ENCODE results near the gene GALNT6.

DNA sequence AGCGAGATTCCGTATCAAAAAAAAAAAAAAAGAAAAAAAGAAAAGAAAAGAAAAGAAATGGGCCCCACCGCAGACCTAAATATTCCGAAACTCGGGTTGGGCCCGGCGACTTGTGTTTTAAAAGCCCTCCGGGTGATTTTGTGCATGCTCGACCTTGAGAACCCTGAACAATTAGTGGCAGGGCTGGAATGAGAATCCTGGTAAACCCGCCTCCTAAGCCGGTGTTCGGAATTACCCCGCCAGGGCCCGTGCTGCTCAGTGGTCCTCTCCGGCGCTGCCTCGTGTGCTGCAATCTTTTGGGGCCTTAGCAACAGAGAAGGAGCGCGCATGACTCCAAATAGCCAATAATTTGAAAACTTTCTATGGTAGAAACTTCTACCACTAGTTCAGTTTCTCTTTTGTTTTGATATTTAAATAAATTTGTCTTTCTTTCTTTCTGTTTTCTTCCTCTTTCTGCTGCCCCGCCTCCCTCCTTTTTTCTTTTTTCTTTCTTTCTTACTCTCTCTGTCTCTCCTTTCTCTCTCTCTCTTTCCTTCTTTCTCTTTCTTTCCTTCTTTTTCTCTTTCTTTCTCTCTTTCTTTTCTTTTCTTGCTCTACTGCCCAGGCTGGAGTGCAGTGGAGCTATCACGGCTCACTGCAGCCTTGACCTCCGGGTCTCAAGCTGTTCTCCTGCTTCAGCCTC is 1.5 kb upstream of the GALNT6 start:
- no peak for TF ChIP-seq EZH2 (IDR thresholded peaks at IDR 0.05; ENCODE audit: borderline replicate concordance, low read length)
- TF ChIP-seq, protein P1, sequence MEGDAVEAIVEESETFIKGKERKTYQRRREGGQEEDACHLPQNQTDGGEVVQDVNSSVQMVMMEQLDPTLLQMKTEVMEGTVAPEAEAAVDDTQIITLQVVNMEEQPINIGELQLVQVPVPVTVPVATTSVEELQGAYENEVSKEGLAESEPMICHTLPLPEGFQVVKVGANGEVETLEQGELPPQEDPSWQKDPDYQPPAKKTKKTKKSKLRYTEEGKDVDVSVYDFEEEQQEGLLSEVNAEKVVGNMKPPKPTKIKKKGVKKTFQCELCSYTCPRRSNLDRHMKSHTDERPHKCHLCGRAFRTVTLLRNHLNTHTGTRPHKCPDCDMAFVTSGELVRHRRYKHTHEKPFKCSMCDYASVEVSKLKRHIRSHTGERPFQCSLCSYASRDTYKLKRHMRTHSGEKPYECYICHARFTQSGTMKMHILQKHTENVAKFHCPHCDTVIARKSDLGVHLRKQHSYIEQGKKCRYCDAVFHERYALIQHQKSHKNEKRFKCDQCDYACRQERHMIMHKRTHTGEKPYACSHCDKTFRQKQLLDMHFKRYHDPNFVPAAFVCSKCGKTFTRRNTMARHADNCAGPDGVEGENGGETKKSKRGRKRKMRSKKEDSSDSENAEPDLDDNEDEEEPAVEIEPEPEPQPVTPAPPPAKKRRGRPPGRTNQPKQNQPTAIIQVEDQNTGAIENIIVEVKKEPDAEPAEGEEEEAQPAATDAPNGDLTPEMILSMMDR (IDR thresholded peaks at IDR 0.05; ENCODE audit: low read length), result no peak

Measured in OCI-LY1 (cell line).